HepG2 (cell line): Measurements from ENCODE around the gene ATP9A. TPM values are rescaled to one million over a fixed set of nuclear protein-coding genes. Genes with fewer than 3 reads are reported as not detected.
A peak's percentile ranks its signal among the peaks of the same experiment; 100 is the strongest.

Experiments
- BORCS8-MEF2B ChIP-seq: sonication (generic); formaldehyde crosslinking; IDR thresholded peaks from 2 replicates; pipeline ENCODE4 v1.8.0; 2022; ENCODE audit warnings: mild to moderate bottlenecking, missing genetic modification reagents
- FOXO1 ChIP-seq: sonication (generic); formaldehyde crosslinking; IDR thresholded peaks from 2 replicates; pipeline ENCODE4 v1.4.0; 2020; ENCODE audit warnings: missing genetic modification reagents
- LCORL ChIP-seq, 2 experiments: fragments of 450-650 bp in 1 of 2; sonication (generic) in 1 of 2; formaldehyde crosslinking in 1 of 2; IDR thresholded peaks; 2 replicates each; pipeline versions ENCODE4 v1.5.0 to v1.6.1; 2017 to 2020; ENCODE audit warnings: antibody characterized with exemption in 1 of 2, missing genetic modification reagents in 1 of 2
- MLX ChIP-seq: IDR thresholded peaks from 2 replicates; pipeline ENCODE4 v1.6.1; 2016
- NRL ChIP-seq: sonication (generic); formaldehyde crosslinking; IDR thresholded peaks from 2 replicates; pipeline ENCODE4 v1.5.0; 2020; ENCODE audit warnings: missing genetic modification reagents, mild to moderate bottlenecking, moderate library complexity, borderline replicate concordance
- PRPF4 ChIP-seq: fragments of 200-400 bp; formaldehyde crosslinking; IDR thresholded peaks from 2 replicates; pipeline ENCODE4 v1.6.1; 2016; ENCODE audit warnings: low read length, low read depth; ENCODE audit not compliant: poor library complexity, severe bottlenecking
- SNAI1 ChIP-seq: sonication (generic); formaldehyde crosslinking; IDR thresholded peaks from 2 replicates; pipeline ENCODE4 v1.5.0; 2020; ENCODE audit warnings: mild to moderate bottlenecking, missing genetic modification reagents, borderline replicate concordance
- SP2 ChIP-seq: sonication (generic); formaldehyde crosslinking; IDR thresholded peaks from 2 replicates; pipeline ENCODE4 v1.5.1; 2020; ENCODE audit warnings: mild to moderate bottlenecking, missing genetic modification reagents
- ZBTB38 ChIP-seq: sonication (generic); formaldehyde crosslinking; IDR thresholded peaks from 2 replicates; pipeline ENCODE4 v1.5.1; 2020; ENCODE audit warnings: mild to moderate bottlenecking, missing genetic modification reagents
- ZKSCAN5 ChIP-seq: sonication (generic); formaldehyde crosslinking; IDR thresholded peaks from 2 replicates; pipeline ENCODE4 v1.5.1; 2020; ENCODE audit warnings: mild to moderate bottlenecking, missing genetic modification reagents
- ZNF17 ChIP-seq: sonication (generic); formaldehyde crosslinking; IDR thresholded peaks from 2 replicates; pipeline ENCODE4 v1.5.0; 2020; ENCODE audit warnings: mild to moderate bottlenecking, missing genetic modification reagents
- ZNF687 ChIP-seq: sonication (generic); formaldehyde crosslinking; IDR thresholded peaks from 2 replicates; pipeline ENCODE4 v1.5.1; 2020; ENCODE audit warnings: mild to moderate bottlenecking, missing genetic modification reagents, moderate library complexity
- polyA plus RNA-seq, 8 experiments: library from polyadenylated mRNA; depleted of rRNA in 3 of 8; stranded (reverse) in 7 of 8; unstranded in 1 of 8; fragments of >200 nt; fragmentation: Illumina TruSeq in 4 of 8; extraction: Trizol in 4 of 8; gene quantifications; 2 replicates each; pipeline versions ENCODE4 v1.2.1 to v1.2.3, GENCODE V29; 2011 to 2016; ENCODE audit warnings: low read depth in 4 of 8, missing spikeins in 1 of 8, mixed read lengths in 1 of 8; ENCODE audit not compliant: insufficient read depth in 1 of 8
- total RNA-seq, 5 experiments: library from RNA; depleted of rRNA; stranded (reverse); fragments of >200 nt; fragmentation: Illumina TruSeq; extraction: Trizol; gene quantifications; 2 replicates each; pipeline ENCODE4 v1.2.3, GENCODE V29; 2016; ENCODE audit warnings: low read depth in 1 of 5

ATP9A gene
- total and polyA plus RNA-seq, 2 of the 13 experiments (the other 11 are each of a cell fraction or from before 2014, with no cell fraction given): 11.8 to 18.5 TPM

GRCh38 chr20:51698252-51698651 is 69.9 kb downstream of the ATP9A start (continued):
- no peak for TF ChIP-seq MLX (CRISPR knock-in tag)
- TF ChIP-seq SP2 (CRISPR knock-in tag): 0 out of 2 replicates have a peak, but pooled peaks have one; percentile 17
- TF ChIP-seq BORCS8-MEF2B (CRISPR knock-in tag): 0 out of 2 replicates have a peak, but pooled peaks have one; percentile 32
- 0 out of 2 replicates have a peak, but pooled peaks have one; percentile 69 for TF ChIP-seq NRL (CRISPR knock-in tag)
- 0 out of 2 replicates have a peak, but pooled peaks have one; percentile 35 for TF ChIP-seq ZBTB38 (CRISPR knock-in tag)
- TF ChIP-seq ZNF687 (CRISPR knock-in tag): peak; percentile 48
- TF ChIP-seq LCORL (IDR thresholded peaks at IDR 0.05): no peak
- no peak for TF ChIP-seq LCORL (CRISPR knock-in tag; IDR thresholded peaks at IDR 0.05)
- no peak for TF ChIP-seq FOXO1 (CRISPR knock-in tag)
- TF ChIP-seq SNAI1 (CRISPR knock-in tag): no peak
- TF ChIP-seq PRPF4: no peak
- TF ChIP-seq ZKSCAN5 (CRISPR knock-in tag): no peak
- TF ChIP-seq ZNF17 (CRISPR knock-in tag): no peak
